NCI-H1417 (cell line): Measurements from ENCODE around the gene ABCG1.

Experiments used
- DNase-seq, 3 experiments: peaks; one replicate each; lab custom pipeline; 2025; lab: John Stamatoyannopoulos, UW

Gene ABCG1

DNA sequence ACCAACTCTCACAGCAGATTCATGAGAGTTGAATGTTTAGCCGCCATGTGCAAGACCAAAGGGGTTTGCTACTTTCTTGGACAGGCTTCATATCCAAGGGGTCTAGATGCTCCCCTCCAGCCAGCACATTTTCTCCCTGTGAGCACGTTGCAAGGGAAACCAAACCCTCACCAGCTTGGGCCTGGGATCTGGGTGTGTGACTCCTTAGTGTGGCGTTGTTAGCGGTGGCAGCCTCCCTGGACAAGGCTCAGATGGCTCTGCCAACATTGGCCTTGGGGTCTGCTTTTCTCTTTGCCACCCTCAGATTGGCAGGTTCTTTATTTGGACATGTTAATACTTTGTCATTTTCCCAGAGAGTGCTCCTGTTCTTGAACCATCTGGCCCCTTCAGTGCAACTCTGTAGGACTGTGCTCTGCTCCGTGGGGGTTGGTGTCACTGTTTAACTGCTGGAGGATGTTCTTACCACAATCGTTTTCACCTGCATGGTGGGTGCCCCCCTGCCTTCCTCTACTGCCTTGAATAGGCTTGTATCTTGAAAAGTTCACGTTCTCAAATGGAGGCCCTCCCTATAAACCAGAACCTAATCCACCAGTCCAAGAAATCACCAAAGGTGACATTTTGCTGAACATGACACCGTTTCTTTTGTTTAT is 13.4 kb downstream of the ABCG1 start:
- peak in 2 of 3 experiments; percentile 23 to 70 for DNase-seq

DNA sequence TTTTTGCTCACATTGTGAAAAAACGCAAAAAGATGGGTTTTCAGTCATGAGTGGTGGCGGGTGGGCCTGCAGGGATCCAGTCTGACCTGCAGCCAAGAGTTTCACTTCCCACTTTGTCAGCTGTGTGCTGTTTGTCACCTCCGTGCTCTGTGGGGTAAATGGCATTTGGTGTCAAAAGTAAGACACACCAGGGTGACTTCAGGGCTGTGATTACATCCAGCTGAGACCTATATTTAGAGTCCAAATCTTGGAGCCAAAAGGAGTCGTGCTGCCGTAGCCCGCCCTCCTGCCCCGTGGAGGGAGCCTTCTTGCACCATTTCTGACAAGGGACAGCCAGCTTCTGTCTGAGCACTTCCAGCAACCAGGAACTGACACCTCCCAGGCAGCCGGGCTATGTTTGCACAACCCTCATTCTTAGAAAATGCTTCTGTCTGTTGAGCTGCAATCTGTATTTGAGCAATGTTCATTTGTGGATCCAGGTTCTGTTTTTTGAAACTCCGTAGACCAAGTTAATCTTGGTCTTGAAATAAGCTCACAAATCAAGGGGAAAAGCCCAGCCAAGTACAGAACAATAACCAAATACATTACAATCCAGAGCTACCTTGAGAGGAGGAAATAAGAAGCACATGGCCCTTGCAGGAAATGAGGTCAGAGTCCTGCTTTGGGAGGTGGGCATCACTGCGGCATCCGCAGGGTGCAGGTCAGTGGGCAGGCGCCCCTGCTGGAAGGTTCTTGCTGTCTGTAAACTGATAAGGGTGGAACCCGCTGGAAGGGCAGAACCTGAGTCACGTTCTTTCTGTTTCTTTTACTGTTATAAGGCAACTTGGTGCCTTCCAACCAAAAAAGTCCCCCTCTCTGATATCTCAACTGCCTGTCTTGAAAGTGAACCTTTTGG is 14.4 kb downstream of the ABCG1 start:
- peak in 2 of 3 experiments; percentile 41 to 67 for DNase-seq

DNA sequence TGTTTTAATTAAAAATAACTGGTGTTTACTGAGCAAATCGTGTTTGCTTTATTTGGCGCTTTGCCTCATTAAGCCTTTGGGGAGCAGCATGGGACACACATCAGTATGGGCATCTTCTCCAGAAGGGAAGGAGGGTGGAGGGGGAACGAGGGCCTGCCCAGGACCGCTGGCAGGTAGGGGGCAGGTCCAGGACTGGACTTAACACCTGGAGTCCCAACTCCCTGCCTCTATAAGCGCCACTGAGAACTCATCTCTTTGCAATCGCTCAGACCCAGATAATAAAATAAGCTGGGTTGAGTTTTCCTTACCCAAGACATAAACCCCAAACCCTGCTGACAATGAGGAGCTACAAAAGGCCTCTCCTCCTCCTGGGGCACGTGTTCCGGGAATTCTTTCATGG is 15.1 kb downstream of the ABCG1 start:
- DNase-seq, result peak in 1 of 3 experiments; percentile 59

DNA sequence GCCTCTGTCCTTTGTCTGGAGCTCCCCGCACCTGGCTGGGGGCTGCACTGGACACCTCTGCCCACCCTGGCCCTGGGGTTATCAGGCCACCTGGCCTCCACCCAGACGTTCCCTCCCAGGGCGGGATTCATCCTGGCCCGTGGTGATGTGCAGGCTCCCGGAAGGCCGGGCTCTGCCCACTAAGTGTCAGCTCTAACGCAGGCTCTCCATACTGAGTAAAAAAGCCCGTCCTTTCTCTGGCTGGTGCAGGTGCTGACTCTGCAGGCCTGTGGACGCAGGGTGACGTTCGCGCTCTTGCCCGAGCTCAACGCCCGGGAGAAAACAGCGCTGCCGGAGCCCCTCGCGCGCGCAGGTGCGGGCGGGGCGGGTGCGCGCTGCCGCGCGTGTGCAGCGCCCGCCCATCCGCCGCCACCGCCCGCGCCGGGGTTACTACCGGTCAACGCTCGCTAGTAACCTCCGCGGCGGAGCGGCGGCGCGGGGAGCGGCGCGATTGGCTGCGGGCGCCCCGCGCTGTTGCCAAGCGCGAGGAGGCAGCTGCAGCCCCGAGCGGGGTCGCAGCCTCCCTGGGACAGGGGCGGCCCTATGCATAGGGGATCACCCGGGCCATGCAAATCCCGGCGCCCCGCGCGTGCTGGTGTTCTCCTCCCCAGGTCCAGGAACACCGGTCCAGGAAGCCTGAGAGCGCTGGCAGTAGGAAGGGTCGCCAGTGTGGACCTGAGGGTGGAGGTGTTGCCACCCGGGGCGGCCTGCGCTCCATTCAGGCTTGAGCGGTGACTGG is 15.7 kb downstream of the ABCG1 start:
- peak; percentile 74 to 92 (median 91) for DNase-seq

DNA sequence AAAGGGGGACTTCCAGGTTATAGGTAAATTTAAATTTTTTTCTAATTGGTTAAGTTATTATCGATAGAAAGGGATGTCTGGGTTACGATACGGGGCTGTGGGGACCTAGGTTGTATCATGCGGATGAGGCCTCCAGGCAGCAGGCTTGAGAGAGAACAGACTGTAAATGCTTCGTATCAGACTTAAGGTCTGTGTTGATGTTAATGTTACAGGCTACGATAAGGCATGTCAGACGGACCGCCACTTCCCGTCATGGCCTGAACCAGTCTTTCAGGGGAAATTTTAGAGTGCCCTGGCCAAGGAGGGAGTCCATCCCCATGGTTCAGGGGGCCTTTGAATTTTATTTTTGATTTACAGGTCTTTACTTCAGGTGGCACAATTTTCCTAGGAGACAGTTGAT is 16.7 kb downstream of the ABCG1 start:
- no peak for DNase-seq

DNA sequence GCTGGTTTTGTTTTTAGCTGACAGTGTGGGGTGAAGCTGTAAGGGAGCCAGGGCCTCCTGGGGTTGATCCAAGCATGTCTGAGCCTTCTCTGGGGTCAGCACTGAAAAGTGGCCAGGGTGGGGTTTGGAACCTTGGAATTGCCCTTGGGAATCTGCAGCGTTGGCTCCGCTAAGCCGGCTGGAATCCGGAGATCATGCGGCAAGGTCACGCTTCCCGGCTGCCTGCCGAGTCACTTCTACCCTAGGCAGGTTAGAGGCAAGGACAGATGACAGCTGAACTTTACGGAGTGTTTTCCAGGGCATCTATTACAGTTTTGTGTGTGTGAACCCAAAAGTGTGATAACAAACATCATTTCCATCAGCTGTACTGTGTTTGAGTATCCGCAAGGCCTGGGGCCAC is 17.1 kb downstream of the ABCG1 start:
- DNase-seq, result no peak

DNA sequence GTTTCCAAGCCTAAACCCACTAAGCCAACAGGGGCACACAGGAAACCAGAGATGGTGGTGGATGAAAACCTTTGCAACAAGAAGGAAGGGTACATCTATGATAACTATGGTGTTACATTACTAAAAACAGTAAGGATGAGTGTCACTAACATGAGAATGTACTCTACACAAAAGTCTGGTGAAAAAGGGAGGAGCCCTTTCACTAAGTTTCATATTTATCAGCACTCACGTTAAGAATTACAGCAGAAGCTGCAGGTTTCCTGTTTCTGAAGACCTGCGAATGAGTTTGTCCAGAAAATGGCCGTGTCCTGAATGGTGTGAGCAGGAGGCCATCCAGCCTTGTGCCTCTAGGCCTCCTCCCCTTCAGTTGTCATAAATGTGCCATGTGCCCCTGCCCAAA is 17.8 kb downstream of the ABCG1 start:
- no peak for DNase-seq

DNA sequence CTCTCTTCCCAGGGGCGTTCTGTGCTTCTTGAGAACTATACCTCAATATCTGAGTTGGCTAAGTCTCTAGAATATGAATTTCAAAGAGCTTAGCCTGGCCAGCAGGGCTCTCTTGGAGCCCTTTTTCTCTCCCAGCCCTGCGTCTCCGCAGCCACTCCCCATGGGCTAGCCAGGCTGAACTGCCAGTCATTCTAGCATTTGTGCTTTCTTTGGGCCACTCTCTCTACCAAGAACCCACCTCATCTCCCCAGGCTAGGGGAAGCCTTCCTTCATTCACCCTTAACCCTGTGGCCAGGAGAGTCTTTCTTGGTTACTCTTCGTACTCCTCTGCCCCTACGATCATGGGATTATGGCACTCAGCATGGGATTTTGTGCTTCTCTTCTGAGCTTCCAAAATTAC is 18.2 kb downstream of the ABCG1 start:
- no peak for DNase-seq

DNA sequence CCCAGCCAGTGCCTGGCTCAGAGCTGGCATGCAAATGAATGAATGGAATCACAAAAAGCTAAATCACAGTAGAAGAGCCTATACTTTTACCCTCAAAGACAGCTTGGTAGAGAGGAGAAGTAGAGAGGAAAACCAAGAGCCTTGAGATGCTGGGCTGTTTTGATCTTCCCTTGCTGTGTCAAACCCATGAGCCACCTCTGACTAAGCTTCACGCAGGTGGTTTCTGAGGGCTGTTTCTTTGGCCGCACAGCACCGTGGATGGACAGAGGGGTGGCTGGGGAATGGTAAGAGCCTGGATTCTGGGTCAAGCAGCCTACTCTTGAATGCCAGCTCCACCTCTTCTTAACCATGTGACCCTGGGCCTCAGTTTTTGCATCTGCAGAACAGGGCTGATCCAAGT is 18.6 kb downstream of the ABCG1 start:
- DNase-seq, result no peak

DNA sequence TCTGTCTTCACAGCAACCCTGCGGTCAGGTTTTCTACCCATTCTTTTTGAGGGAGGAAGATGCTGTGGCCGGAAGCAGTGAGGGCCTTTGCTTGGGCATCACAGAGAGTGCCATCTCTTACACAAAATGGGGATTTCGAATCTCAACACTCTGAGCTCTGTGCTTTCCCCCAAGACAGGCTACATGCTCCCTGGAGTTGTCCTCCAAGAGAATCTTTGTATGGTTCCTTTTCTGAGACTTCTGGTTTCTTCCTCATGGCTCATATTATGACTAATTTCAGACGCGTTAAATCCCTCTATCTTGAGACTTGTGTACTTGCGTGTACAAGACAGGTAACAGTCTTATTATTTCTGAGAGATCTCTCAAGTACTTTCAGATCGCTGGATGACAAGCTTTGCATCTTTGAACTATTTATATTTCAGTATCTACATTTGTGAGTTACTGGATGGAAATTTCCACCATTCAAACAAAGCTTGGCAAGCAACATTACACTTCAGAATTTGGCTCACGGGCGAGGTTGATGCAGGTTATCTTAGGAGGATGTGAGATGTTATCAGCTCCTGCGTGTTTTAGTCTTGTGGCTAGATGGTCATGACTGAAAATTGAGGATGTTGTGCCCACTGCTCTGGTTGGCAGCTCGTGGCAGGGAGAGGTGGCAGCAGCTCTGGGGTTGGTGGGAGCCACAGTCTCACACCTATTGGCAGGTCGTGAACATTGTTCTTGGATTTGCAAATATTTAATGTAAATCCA is 19.4 kb downstream of the ABCG1 start:
- no peak for DNase-seq

DNA sequence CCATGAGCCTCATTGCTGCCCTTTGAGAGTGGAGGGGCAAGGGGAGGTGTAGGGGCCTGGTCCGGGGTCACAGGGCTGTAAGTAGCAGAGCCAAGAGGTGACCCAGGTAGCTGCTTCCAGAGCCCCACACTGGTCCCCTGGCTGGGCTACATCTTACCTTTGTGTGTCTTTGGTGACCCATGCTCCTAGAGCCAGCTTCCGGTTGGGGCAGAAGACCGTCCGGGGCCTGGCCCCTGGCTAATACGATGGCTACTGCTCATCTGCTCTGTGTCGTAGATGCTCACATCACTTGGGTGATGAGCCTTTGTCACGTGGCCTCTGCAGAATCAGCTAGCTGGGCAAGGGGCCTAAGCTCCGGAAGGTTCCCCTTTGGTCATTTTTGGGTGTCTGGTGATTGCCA is 20.6 kb downstream of the ABCG1 start:
- DNase-seq, result no peak

DNA sequence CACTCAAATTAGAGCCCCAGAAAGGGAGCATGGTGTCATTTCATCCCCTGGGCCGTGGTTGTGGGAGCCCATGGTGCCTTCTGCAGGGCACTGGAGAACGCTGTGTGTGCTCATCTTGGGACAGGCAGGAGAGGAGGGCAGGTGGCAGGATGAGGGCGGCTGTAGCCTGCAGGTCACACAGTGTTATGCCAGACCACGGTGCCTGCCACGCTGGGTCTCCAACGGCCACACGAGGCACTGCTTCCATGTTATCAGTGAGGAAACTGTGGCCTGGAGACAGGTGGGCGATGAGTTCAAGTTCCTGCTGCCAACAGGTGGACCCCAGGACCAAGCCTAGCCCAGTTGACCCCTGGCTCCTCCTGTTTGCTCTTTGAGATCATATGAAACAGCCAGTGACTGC is 21.0 kb downstream of the ABCG1 start:
- no peak for DNase-seq

DNA sequence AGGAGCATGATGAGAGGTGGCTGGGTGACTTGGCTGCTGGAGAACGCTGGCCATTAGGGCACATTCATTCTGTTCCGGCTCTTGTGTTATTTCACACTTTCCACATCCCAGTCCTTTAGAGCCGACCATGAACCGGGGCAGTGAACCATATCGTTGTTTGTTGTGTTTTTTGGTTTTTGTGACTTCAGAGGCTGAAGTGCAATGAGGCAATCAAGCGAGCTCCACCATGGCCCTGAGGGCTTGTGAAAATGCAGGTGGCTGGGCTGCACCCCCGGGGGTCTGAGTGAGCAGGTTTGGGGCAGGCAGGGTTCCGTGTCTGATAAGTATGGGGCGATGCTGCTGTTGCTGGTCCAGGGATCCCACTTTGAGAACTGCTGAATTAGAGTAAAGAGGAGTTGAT is 23.7 kb downstream of the ABCG1 start:
- no peak for DNase-seq

DNA sequence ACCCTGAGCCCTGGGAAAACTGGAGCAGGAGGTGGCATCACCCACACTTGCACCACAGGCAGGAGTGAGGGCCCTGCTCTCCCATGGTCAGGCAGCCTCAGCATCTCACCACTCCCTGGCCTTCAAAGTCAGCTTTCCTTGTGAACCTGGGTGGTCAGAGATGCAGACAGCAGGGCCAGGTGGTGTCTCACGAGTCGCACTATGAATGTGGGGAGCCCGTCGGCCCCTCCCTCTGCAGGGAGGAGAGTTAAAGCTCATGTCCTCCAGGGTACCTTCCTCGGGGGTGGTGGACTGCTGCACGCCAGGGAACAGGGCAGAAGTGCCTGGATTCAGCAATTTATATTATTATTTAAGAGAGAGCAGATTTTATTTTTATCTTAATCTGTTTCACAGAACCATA is 24.1 kb downstream of the ABCG1 start:
- no peak for DNase-seq

DNA sequence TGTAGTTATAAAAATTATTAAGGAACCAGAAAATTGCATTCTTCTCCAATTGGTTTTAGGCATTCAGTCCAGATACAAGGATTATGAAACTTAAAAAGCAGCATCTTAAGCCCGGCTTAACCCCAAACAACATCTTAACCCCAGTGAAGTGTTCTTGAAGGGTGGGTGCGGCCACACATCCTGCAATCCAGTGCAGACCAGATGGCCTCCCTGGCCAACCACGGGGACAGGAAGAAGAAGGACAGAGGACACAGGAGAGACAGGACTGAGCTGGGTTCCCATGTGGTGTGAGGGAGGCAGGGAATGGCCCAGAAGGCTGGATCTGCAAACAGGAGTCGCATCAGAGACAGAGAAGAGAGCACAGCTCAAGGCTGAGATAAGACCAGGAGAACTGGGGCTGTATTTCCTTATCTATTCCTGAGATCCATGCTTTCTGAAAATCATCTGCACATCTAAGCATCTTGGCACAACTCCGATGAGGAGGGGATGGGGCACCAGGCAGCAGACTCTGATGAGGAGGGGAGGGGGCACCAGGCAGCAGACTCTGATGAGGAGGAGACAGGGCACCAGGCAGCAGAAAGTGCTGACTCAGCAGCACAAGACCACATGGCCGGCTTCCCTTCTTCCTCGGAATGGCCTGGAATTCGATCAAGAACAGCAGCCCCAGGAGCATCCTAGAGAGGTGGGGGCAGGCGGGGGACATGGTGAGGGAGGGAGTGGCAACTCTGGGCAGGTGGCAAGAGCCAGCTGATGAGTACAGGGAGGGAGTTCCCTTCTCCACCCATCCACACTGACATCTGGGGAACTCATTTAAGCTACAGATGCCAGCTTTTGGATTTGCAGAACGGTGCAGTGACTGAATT is 26.6 kb downstream of the ABCG1 start:
- peak; percentile 54 to 75 (median 65) for DNase-seq

DNA sequence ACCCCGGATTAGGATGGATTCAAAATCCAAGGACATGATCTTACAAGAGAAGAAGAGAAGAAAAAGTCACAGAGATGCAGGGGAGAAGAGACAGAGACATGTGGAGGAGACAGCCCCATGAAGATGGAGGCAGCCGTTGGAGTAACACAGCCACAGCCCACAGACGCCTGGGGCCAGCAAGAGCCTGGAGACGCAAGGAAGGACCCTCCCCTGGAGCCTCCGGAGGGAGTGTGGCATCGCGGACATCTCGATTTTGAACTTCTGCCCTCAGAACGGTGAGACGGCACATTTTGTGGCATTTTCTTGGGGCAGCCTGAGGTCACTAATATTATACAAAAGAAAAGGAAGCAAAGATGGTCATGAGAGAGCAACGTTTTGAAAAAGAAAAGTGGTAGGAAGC is 28.8 kb downstream of the ABCG1 start:
- no peak for DNase-seq

DNA sequence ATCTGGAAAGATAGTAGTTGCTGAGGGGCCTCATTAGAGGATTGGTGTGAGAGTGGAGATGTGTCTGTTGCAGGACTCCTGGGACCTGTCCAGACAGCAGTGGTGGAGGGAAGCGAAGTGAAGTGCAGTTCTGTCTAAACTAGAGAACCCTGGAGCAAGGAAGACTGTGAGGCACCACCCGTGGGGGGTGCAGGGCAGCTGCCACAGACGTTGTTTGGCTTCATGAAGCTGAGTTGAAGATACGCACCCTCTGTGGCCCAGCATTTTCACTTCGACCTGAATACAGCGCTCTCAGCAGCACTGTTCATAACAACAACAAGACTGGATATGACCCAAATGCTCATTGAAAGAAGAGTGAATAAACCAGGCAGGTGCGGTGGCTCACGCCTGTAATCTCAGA is 29.3 kb downstream of the ABCG1 start:
- DNase-seq, result no peak

DNA sequence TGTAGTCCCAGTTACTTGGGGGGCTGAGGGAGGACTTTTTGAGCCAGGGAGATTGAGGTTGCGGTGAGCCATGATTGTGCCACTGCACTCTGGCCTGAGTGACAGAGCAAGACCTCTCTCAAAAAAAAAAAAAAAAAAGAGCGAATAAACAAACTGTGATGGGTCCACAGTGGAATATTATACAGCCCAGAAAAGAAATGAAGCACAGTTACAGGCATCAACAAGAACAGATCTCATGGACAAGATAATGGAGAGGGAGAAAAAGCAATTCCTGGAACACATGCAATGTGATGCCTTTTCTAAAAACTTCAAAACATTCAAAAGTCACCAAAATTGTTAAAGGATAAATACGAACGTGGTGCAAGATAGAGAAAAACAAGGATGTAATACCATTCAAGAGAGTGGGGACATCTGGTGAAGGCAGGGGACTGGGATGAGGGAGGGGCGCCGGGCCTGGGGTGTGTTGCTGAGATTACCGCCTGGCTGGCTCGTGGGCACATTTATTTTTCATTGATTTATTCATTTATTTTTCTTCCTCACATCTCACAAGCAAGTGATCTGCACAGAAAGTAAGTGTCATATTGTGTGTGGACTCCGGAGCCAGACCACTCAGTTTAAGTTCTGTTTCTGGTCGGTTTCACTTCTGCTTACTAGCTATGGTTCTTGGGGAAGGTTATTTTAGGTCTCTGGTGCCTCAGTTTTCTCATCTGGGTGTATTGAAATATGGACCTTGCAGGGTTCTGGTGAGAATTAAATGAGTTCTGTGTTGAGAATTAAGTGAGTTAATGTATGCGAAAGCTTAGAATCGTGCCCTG is 30.1 kb downstream of the ABCG1 start:
- DNase-seq, result no peak

DNA sequence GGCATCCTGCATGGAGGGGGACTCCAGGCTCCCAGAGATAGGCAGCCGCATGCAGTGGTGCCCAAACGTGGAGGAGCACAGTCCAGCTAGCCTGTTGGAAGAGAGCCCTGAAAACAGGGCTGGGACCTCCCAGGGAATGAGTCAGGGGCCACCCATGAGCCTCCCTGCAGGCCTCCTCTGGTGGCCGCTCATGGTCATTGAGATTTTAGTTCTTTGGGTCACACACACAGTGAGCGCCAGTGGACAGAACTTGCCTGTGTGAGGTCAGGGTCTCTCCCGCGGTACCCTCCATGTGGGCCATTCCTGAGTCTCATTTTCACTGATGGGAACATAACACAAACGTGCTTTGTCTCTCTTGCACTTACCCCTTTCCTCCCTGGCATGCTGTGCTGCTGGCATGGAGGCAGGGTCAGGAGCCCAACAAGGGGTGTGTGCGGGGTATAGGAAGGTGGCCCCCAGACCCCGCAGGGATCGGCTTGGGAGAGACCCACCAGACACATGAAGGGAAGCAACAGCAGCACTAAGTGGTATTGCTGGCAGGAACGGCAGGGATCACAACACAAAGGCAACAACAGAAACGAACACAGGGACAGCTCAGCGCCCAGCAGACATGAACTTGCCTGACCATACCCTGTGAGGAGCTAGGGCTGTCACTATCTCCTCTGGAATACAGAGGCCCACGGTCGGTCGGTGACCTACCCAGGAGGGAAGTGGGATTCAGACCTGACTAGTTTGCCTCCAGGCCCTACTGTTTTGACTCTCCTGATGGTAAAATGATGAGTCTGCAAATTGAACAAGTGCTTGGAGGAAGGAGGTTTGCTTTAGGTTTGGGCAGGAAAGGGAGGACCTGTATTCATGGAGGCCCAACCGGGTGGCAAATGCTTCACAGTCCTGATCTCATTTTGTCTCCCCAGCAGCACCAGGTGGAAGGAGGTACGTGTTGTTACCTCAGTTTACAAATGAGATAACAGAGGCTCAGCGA is 31.8 kb downstream of the ABCG1 start:
- no peak for DNase-seq
